ENCODE measurements around the gene OAS2.
"Not testable (repeated sequence)": the region's sequence is repeated elsewhere in the genome, so short reads cannot be mapped to it uniquely, and the experiment has no call there.

OAS2 gene

GRCh38 chr12:112957125-112957524, 21.2 kb upstream of the OAS2 start:
- DNase-seq: not testable (repeated sequence)

GRCh38 chr12:112961074-112961473, 17.2 kb upstream of the OAS2 start:
- DNase-seq: no peak

- no peak for DNase-seq
Measured at GRCh38 chr12:112961536-112961935, 16.8 kb upstream of the OAS2 start.

- no peak for DNase-seq
Measured at GRCh38 chr12:112962561-112962960, 15.8 kb upstream of the OAS2 start.

GRCh38 chr12:112963227-112963861, 15.0 kb upstream of the OAS2 start:
- no peak for DNase-seq

- DNase-seq: no peak
Measured at GRCh38 chr12:112964067-112964670, 14.2 kb upstream of the OAS2 start.

- no peak for DNase-seq
Measured at GRCh38 chr12:112964915-112965314, 13.4 kb upstream of the OAS2 start.

GRCh38 chr12:112965643-112966042, 12.7 kb upstream of the OAS2 start:
- DNase-seq: no peak

GRCh38 chr12:112967306-112967705, 11.0 kb upstream of the OAS2 start:
- no peak for DNase-seq

- DNase-seq: no peak
Measured at GRCh38 chr12:112967858-112968257, 10.5 kb upstream of the OAS2 start.

GRCh38 chr12:112969547-112970306, 8.6 kb upstream of the OAS2 start:
- no peak for DNase-seq

GRCh38 chr12:112970391-112970790, 7.9 kb upstream of the OAS2 start:
- no peak for DNase-seq

GRCh38 chr12:112971248-112971647, 7.1 kb upstream of the OAS2 start:
- DNase-seq: no peak

- DNase-seq: no peak
Measured at GRCh38 chr12:112973011-112973735, 5.1 kb upstream of the OAS2 start.

GRCh38 chr12:112973818-112974231, 4.5 kb upstream of the OAS2 start:
- peak; percentile 10 to 14 for DNase-seq

GRCh38 chr12:112974904-112975303, 3.4 kb upstream of the OAS2 start:
- DNase-seq: no peak

GRCh38 chr12:112977139-112977538, 1.2 kb upstream of the OAS2 start:
- no peak for DNase-seq

- no peak for DNase-seq
Measured at GRCh38 chr12:112977641-112978040, 678 bp upstream of the OAS2 start.

- DNase-seq: peak; percentile 11 to 24
Measured at GRCh38 chr12:112979041-112979680, 842 bp downstream of the OAS2 start.

- DNase-seq: peak in 1 of 2 donors; percentile 40
Measured at GRCh38 chr12:112980491-112981158, 2.3 kb downstream of the OAS2 start.

- DNase-seq: no peak
Measured at GRCh38 chr12:112985642-112986290, 7.4 kb downstream of the OAS2 start.

All from inflammatory macrophage (primary cell).